Stimulated activated CD8-positive, alpha-beta memory T cell treated with anti-CD3 and anti-CD28 coated beads, Interleukin-2, amount 100 ng/mL, for 48 hours (primary cell): ENCODE results near the gene GSTM2.
A peak's percentile ranks its signal among the peaks of the same experiment; 100 is the strongest.

Experiments
- DNase-seq, 2 donors: peaks; one replicate each; pipeline ENCODE4 v3.0.0-alpha.2; 2020; ENCODE audit warnings: low read depth in 2 of 2

Gene GSTM2

DNA sequence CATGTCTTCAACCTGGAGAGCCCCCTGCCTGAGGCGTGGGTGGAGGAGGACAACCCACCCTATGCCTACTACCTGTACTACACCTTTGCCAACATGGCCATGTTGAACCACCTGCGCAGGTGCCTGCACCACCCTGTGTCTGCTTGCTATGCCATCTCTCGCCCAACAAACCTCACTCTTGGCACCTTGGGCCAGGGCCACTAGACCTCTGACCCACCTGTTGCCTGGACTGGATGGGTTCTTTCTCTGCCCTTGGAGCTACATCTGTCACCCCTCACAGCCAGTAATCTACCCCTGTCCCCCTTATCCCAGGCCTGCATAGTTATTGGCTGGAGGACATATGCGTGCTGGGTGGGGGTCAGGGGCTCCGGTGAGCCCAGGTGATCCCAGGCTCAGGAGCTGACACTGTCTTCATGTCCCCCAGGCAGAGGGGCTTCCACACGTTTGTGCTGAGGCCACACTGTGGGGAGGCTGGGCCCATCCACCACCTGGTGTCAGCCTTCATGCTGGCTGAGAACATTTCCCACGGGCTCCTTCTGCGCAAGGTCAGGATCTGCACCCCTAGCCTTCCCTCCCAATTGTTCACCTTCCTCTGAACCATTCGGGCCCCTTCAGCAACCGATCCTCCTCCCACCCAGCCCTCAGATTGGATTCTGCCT lies 38.4 kb upstream of the GSTM2 start:
- DNase-seq = no peak

DNA sequence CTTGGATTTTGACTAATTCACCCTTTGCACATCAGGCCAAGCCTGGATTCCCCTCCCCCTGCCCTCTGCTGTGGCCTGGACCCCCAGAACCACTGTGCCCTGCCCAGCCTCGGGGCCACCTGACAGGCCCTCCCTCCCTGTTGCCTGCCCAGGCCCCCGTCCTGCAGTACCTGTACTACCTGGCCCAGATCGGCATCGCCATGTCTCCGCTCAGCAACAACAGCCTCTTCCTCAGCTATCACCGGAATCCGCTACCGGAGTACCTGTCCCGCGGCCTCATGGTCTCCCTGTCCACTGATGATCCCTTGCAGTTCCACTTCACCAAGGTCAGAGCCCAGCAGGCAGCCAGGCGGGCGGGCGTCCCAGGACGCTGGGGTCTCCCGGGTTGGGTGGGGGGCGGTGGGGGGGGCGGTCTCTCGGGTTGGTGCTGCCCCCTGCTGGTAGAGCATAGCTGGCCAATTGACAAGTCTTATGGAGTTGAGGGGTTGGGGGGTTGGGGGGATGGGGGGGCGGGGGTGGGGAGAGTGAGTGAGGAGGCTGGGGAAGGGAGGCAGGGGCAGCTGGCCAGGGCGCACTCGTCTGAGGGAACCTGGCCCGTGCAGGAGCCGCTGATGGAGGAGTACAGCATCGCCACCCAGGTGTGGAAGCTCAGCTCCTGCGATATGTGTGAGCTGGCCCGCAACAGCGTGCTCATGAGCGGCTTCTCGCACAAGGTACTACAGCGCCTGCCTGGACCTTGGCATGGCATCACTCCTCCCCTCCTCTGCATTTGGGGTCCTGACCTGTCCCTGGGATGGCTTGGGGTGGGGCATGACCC lies 37.6 kb upstream of the GSTM2 start:
- DNase-seq = no peak

DNA sequence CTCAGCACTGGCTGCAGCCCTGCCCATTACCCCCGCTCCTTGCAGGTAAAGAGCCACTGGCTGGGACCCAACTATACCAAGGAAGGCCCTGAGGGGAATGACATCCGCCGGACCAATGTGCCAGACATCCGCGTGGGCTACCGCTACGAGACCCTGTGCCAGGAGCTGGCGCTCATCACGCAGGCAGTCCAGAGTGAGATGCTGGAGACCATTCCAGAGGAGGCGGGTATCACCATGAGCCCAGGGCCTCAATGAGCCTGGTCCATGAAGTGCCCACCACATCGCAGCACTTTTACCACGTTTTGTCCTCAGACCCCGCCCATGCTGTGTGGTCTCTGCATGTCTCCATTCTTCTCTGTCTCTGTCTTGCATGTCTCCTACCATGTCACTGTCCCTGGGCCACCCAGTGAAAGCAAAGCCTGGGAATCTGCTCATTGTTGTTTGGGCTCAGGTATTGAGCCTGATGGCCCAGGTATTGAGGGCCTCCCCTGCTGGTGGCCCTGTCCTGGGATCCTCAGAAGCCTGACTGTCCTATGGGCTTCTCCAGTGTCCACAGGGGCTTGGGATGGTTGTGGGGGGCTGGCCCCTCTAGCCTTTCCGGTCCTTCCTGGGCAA lies 36.9 kb upstream of the GSTM2 start:
- no peak for DNase-seq

DNA sequence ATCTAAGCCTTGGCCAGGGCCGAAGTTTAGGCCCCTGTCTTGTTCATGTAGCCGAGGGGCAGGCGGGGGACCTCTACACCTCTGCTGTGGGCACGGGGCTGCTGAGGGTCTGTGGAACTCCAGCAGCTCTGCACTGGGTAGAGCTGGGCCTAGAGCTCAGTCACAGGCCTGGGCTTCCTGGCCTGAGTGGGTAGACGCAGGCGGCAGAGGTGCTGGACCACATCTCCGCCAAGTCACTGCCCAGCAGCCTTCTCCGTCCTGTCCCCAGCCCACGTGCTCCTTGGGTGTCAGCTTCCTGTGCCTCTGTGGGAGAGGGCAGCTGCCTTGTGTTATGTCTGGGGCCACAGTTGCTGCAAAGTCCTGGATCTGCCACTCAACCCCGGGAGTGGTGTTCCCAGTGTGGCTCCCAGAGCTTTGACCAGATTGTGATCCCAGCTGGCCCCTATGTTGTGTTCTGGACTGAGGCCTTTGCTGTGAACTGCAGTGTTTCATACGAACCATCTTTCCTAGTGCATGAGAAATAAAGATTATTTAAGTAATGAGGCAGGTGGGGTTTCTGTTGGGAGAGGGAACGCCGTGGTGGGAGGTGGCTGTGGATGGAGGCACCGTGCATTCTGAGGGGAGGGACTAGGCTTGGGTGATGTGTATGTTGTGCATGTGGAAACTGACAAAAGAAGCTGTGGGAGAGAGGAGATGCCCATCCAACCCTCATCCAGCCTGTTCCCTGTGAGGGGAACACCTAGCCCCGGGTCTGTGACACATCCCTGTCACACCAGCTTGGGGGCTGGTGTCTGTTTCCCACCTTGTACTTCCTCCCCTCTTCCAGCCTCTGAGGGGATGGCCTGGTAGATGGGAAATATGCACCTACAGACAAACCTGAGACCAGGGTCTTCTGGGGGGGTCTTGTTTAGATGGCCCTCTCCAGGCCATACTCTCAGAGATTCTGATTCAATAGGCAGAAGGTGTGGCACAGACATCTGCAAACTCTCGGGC lies 36.0 kb upstream of the GSTM2 start:
- DNase-seq = no peak

DNA sequence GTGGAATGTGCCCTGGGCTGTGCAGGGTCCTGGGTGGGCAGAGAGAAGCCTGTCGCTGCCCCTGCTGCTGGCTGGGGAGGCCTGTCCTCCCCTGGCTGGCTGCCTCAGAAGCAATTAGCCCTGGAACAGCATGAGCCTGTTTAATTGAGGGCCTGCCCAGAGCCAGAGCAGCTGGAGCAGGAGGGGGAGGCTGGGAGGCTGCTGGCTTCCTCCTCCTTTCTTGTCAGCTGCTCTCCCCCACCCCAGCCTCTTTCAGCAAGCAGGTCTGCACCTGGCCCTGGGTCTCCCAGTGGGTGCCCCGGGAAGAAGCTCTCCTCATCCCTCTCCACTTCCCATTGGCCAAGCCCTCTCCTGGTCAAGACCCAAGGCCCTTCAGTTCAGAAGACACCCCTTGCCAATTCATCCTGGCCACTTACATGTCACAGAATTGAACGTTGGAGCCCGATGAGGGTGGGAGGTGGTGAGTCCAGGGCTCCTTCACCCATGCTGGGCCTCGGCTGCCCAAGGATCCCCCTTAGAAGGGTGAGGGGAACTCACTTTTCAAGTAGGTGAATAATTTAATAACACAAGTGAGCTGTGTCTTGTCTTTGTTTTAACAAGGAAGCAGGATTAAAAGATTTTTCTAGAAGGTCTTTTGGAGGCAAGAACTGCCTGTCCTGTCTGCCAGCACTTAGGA lies 35.0 kb upstream of the GSTM2 start:
- no peak for DNase-seq

DNA sequence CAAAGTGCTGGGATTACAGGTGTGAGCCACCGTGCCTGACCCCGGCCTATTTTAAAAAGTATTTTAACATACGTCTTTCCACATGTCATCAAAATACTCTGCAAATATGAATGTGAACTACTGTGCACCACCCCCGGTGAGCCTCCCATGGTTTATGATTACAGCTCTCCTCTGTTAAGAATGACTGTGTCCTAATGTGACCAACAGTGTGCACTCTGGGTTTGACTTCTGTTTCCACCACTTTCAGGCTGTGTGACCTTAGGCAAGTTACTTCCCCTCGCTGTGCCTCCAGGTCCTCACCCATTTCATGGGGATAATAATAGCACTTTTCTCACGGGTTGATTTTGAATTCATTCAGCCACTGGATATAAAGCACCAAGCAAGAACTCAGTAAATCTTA lies 33.6 kb upstream of the GSTM2 start:
- DNase-seq = no peak

DNA sequence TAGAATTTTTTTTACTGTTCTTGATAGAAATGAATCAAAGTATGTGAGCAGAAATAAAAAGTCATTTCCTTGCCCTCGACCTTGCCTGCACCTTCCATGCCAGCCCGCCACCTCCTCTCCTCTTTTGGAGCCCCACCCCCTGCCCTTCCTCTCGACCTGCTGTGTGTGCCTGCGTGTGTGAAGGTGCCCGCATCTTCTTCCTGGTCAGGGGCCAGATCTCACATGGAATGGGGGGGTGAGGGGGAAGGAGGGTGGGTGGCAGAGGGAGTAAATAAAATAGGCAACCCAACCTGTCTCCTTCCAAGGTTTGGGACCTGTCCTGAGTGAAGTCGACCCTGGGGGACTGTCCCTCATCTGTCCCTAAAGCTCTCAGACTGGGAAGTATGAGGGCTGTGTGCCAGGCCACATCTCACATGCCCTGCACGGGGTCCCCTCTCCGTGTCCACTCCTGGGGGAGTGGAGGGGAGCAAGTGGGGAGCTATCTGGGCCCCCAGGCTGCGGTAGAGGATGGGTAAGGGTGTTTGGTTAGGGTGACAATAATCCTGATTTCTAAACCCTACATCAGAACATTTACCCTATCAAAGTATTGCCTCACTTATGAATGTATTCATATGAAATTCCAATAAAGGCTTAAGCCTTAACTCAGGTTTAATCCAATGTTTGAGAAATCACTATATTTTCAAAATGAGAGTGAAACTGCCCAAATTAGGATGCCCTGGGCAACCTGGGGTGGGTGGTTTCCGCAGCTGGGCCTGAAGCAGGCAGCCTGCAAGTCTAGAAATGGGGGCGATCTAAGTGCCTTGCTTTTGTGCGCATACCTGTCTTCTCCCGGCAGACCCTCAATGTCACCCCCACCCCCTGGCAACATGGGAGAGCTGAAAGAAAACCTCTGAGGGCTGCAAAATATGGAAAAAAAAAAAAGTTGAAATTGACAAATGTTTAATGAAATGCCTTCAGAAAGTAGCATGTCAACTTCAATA lies 32.8 kb upstream of the GSTM2 start:
- DNase-seq = no peak

DNA sequence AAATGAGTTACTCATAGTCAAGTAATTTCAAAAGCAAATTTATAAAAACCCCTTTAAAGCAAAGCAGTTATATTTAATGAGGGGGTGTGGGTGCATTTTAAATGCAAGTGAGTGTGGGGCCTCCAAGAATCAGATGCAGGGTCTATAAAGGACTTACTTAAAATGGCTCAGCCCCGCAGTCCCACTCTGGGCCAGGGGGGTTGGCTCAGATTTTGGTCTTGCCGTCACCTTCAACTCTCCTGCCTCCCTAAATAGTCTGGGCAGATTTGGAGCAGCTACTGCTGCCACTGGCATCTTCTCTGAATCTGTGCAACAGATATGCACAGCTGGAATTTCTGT lies 32.0 kb upstream of the GSTM2 start:
- DNase-seq = no peak

DNA sequence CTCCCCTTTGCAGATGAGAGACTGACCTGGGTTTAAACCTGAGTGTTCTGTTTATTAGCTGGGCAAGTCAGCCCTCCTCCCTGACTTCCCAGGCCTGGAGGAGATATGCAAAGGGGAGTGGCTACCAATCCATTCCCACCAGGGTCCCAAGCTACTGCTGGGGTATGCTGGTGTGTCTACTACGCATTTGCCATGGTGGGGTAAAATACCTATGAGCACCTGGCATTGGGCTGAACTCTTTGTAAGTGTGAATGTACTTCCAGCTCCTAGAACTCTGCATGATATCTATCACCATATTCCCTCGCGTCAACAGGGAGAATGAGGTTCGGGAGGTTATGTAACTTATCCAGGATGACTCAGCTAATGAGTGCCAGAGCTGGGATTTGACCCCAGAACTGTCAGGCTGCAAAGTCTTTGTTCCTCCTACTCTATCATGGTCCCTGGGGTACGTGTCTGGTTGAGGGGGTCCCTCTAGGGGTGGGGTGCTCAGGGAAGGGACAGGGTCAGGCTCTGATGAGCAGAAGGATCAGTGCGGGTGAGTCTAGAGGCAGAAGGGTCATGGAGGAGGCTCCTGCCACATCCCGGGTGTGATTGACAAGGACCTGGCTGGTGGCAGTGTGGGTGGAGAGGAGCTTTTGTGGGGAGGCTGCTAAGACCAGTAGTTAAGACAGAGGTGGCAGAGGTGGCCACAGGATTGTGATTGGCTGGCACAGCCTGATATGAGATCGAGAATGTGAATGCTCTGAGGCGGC lies 31.5 kb upstream of the GSTM2 start:
- no peak for DNase-seq

DNA sequence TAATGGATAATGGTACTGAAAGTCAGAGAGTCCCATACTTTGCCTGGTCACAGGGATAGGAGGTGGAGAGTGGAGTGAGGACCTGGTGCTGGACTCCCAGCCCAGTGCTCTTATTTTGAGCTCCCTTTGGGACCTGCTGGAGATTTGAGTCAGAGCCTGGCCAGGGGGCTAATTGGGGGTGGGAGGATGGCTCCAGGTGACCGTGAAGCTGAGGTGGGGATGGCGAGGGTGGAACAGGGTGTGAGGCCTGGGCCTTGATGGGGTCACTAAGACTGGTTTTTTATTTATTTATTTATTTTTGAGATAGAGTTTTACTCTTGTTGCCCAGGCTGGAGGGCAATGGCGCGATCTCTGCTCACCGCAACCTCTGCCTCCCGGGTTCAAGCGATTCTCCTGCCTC lies 30.4 kb upstream of the GSTM2 start:
- no peak for DNase-seq

DNA sequence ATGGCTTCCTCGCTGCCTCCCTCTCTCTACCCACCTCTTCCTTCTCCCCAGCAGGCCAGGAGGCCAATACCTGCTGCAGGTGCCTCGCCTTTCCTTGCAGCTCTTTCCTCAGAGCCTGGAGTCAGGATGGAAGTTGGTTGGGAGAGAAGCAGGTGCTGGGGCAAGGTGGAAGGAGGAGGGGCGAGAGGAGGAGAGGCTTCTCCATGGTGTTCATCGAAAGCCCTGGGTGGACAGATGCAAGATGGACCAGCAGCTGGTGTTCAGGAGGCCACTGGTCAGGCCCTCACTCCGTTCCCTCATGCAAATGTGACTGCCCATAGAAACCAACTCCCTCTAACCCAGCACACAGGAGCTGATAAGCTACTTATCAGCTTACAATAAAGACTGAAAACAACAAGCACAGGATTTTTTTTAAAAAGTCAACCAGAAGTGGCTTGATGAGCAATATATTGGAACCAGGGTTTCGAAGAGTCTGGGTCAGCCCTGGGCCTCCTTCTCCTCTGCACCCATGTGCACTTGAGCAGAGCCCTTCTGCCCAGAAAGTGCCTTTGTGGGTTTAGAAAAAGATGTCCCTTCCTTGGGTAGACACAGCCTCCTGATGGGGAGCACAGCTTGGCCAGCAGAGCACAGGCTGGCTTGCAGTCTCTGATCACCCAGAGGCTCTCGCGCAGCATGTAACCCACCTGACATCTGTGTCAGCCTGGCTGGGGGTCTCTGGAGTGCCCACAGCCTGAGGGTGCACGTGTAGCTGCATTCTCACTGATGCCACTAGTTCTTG lies 28.6 kb upstream of the GSTM2 start:
- DNase-seq = no peak

DNA sequence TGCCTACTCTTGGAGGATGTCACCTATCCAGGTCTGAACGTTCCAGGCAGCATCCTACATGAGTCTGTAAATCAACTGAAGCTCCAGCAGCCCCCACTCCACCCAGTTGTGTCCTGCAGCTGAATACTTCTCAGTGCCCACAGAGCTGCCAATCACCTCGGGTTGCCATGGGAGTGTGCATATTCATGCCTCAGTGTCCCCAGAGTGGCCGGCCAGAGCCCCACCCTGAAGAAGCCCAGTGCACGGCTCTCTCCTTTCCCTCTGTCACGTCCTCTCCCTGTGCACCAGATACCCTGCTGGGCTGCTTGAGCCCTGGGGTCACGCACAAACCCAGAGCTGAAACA lies 28.0 kb upstream of the GSTM2 start:
- DNase-seq = no peak

DNA sequence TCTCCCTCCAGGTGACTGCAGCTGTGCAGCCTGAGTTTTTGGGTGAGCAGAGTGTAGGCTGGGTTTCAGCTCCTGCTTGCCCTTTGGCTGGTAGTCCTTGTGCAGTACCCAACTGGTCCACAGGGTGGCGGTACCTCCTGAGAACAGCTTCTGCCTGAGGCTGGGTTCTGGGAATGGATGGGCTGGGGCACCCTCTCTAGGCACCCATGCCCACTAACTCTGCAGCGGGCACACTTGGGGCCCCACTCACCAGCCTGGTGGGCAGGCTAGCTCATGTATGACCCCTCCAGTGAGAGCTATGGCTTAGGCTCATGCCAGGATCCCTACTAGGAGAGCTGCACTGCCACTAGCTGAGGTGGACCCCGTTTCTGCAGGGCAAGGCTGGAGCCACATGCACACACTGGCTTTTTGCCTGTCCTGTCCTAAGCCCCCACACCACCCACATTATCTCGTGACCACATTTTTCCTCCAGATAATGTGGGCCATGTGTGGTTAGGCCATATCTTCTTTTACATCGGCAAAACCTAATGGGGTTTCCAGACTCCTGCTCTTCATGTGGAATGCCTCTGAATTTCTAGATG lies 27.5 kb upstream of the GSTM2 start:
- peak; percentile 80 to 93 for DNase-seq

DNA sequence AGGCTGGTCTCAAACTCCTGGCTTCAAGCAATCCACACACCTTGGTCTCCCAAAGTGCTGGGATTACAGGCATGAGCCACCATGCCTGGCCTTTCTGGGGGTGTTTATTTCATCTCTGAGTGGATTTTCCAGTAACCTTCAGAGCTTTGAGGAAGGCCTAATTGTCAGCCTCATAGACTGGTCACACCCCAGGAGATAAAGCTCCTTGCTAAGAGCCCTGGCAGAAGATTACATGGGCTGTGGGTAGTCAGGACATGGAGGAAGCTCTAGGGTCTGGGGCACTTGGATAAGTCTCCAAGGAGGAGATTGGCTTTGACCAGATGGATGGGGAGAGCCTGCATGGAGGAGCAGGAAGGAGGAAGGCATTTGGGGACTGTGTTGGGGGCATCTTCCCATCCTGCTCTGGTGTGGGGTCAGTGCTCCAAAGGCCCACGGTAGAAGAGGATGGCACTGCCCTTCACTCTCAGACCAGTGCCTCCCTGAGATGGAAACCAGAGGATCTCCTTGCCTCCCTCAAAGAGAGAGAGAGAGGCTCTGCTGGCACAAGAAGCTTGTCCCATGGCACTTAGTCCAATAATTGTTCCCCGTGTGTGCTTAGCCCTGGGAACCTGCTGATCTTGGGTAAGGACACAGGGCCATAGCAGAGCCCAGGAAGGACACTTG lies 26.6 kb upstream of the GSTM2 start:
- no peak for DNase-seq

DNA sequence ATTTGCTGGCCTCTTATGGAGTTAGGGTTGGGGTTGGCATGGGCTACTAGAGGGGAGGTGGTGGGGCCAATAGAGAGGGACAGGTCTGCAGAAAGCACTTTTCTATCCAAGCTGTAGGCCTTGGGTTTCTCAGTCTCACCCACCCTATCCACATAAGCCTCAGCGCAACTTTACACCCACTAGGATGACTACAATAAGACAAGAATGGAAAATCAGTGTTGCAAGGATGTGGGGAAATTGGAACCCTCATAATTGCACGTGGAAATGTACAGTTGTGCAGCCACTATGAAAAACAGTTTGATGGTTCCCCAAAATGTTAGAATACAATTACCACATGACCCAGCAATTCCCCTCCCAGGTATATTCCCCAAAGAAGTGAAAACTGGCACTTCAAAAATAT lies 26.0 kb upstream of the GSTM2 start:
- DNase-seq = no peak

DNA sequence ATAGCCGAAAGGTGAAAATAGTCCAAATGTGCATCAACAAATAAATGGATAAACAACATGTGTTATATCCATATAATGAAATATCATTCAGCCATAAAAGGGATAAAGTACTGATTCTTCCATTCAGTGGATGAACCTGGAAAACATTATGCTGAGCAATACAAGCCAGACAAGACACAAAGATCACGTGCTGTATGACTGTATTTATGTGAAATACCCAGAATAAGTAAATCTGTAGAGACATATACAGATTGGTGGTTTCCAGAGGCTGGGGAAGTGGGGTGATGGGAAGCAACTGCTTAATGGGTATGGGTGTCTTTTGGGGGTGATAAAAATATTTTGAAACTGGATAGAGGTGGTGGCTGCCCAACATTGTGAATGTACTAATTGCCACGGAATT lies 25.2 kb upstream of the GSTM2 start:
- no peak for DNase-seq

DNA sequence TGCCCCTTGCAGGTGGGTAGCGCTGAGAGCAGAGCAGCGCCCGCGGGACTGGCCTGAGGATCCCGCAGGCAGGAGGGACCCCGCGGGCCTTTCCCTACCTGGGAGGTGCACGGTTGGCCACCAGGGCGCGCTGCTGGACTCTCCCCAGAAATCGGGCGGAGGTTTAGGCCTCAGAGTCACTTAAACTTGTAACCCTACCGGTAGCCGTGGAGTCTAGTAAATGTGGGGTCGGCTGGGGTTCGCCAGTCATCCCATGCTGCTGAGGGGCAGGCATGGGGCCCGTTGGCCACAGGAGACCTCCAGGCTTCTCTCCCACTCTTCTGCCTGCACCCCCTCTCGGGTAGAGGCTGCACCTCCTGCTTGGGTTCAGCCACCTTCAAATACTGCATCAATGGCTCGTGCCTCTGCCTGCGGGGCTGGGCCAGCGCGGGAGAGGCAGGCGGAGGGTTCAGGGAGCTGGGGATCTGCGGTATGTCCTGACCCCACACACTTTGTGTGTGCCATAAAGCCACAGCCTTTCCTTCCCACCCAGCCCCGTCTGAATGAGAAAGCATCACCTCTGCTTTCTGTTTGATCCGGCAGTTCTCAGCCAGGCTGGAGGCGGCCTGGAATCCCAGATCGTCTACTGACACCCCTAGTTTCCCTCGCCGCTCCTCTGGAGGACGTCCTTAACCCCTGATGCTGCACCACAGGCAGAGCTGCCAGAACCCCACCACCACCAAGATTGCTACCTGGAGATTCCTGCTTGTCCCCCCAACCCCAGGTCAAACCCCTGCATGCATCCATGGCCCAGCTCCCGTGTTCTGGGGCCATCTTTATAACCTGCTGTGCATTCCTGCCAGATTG lies 24.2 kb upstream of the GSTM2 start:
- peak; percentile 84 to 85 for DNase-seq
